B cell (primary cell): ENCODE results near the gene SCMH1.

Source experiments
- EZH2 ChIP-seq: IDR thresholded peaks from 2 replicates; pipeline ENCODE4 v1.6.1; 2012; ENCODE audit warnings: borderline replicate concordance, low read depth, mild to moderate bottlenecking, moderate library complexity, low read length; ENCODE audit not compliant: insufficient read depth, poor library complexity, severe bottlenecking
- TF ChIP-seq, protein P1 (sequence below): fragments of 200-600 bp; IDR thresholded peaks from one replicate; pipeline ENCODE4 v1.8.0; 2022; ENCODE audit warnings: antibody characterized with exemption, mild to moderate bottlenecking

- TF ChIP-seq, protein P1, sequence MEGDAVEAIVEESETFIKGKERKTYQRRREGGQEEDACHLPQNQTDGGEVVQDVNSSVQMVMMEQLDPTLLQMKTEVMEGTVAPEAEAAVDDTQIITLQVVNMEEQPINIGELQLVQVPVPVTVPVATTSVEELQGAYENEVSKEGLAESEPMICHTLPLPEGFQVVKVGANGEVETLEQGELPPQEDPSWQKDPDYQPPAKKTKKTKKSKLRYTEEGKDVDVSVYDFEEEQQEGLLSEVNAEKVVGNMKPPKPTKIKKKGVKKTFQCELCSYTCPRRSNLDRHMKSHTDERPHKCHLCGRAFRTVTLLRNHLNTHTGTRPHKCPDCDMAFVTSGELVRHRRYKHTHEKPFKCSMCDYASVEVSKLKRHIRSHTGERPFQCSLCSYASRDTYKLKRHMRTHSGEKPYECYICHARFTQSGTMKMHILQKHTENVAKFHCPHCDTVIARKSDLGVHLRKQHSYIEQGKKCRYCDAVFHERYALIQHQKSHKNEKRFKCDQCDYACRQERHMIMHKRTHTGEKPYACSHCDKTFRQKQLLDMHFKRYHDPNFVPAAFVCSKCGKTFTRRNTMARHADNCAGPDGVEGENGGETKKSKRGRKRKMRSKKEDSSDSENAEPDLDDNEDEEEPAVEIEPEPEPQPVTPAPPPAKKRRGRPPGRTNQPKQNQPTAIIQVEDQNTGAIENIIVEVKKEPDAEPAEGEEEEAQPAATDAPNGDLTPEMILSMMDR = no peak
- no peak for TF ChIP-seq EZH2
Observed at GRCh38 chr1:41275831-41276230, 33.7 kb upstream of the SCMH1 start.
